Measurements from ENCODE around the gene INCA1.
A peak's percentile ranks its signal among the peaks of the same experiment; 100 is the strongest.

Gene INCA1

GRCh38 chr17:4998027-4998731, 857 bp upstream of the INCA1 start:
- Histone ChIP-seq H3K27me3 (ENCODE audit: insufficient read depth, low read depth, severe bottlenecking) (no peaks in the 10 kb centered on the region), H3K36me3 (peaks cover 21% of the 10 kb centered on the region), H3K27ac (peak overlapping the region; percentile 91), H3K4me3 (ENCODE audit: low read depth, low read length) (peak overlapping the region; percentile 67), H3K9me3 (ENCODE audit: severe bottlenecking) (no peaks in the 10 kb centered on the region)
- peak; percentile 47 for DNase-seq
- no peak for TF ChIP-seq CTCF (IDR thresholded peaks at IDR 0.05; ENCODE audit: low read depth, low read length)

GRCh38 chr17:4994081-4994595, 3.2 kb downstream of the INCA1 start:
- no peak overlapping the region for H3K27ac ChIP-seq
- H3K9me3 ChIP-seq (ENCODE audit: severe bottlenecking): no peaks in the 10 kb centered on the region
- no peak for TF ChIP-seq CTCF (IDR thresholded peaks at IDR 0.05; ENCODE audit: low read depth, low read length)
- H3K4me3 ChIP-seq (ENCODE audit: low read depth, low read length): no peak overlapping the region
- H3K36me3 ChIP-seq: no peaks in the 10 kb centered on the region
- H3K27me3 ChIP-seq (ENCODE audit: insufficient read depth, low read depth, severe bottlenecking): no peaks in the 10 kb centered on the region
- no peak for DNase-seq

GRCh38 chr17:4987767-4988567, 9.4 kb downstream of the INCA1 start:
- H3K36me3 ChIP-seq: peaks cover 11% of the 10 kb centered on the region
- no peak for DNase-seq
- no peak for TF ChIP-seq CTCF (IDR thresholded peaks at IDR 0.05; ENCODE audit: low read depth, low read length)
- no peaks in the 10 kb centered on the region for H3K9me3 ChIP-seq (ENCODE audit: severe bottlenecking)
- H3K4me3 ChIP-seq (ENCODE audit: low read depth, low read length): peak overlapping the region; percentile 73
- H3K27ac ChIP-seq: peak overlapping the region; percentile 74
- no peaks in the 10 kb centered on the region for H3K27me3 ChIP-seq (ENCODE audit: insufficient read depth, low read depth, severe bottlenecking)

- peak; percentile 94 for DNase-seq
- Histone ChIP-seq H3K4me3 (ENCODE audit: low read depth, low read length) (peak within 1 kb of the TSS; percentile 73), H3K36me3 (peaks cover 11% of the 10 kb centered on the region), H3K27me3 (ENCODE audit: insufficient read depth, low read depth, severe bottlenecking) (no peaks in the 10 kb centered on the region), H3K27ac (peak within 1 kb of the TSS; percentile 74), H3K9me3 (ENCODE audit: severe bottlenecking) (no peaks in the 10 kb centered on the region)
- TF ChIP-seq CTCF (IDR thresholded peaks at IDR 0.05; ENCODE audit: low read depth, low read length): peak; percentile 93
Measured at GRCh38 chr17:4986951-4987766, 10.2 kb downstream of the INCA1 start, which contains the start of gene CAMTA2. Gene CAMTA2, minus strand, starts transcription at chr17:4987675. Its CDS starts 1,453 bp downstream, at chr17:4986222.

- no peak for TF ChIP-seq CTCF (IDR thresholded peaks at IDR 0.05; ENCODE audit: low read depth, low read length)
- H3K4me3 ChIP-seq (ENCODE audit: low read depth, low read length): peak overlapping the region; percentile 73
- DNase-seq: no peak
- H3K36me3 ChIP-seq: peaks cover 12% of the 10 kb centered on the region
- no peaks in the 10 kb centered on the region for H3K27me3 ChIP-seq (ENCODE audit: insufficient read depth, low read depth, severe bottlenecking)
- H3K9me3 ChIP-seq (ENCODE audit: severe bottlenecking): no peaks in the 10 kb centered on the region
- peak overlapping the region; percentile 74 for H3K27ac ChIP-seq
Measured at GRCh38 chr17:4986403-4986802, 10.9 kb downstream of the INCA1 start.
